Fibroblast of peridontal ligament (primary cell): ENCODE data around the gene HPCAL4.
A peak's percentile ranks its signal among the peaks of the same experiment; 100 is the strongest.

Source experiments
- DNase-seq: peaks from one replicate; pipeline ENCODE4 v3.0.0-alpha.2; 2010; ENCODE audit errors: extremely low read depth

Gene HPCAL4

DNA sequence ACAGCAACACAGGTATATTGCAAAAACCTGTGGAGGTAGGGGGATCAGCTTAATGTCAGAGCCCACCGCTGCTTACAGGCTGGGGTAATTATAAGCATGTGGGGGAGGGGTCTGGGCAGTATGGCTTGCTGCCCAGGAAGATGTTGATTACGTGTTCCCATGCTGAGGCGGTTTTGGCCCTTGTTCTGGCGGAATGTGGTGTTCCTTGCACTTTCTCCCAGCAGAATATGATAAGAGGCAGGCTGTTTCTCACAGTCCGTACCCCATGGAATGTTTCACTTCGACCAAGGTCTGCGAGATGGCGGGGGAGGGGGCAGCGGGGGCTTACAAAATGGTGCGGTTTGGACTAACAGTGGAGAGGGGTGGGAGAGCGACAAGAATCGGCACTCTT, 9.8 kb upstream of the HPCAL4 start:
- peak; percentile 47 for DNase-seq

GRCh38 chr1:39700348-39700747, 9.1 kb upstream of the HPCAL4 start:
- no peak for DNase-seq

- DNase-seq, result no peak
Observed at GRCh38 chr1:39699419-39699818, 8.2 kb upstream of the HPCAL4 start.

DNA sequence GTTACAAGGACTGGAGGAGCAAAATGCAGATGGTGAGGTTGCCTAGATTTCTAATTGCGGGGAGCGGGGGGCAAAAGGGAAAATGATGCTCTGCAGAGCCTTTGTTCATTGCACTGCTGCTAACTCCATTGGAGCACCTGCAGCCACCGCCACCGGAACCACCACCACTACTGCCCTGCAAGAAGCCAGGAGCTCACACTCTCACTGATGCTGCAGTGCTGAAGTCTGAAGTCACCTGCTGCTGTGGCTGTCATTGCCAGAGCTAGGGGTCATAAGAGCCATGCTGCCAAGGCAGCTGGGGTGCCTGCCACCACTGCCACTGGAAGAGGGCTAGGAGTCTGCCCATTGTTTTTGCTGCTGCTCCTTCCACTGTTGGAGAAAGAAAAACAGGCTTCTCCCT, 7.3 kb upstream of the HPCAL4 start:
- no peak for DNase-seq

DNA sequence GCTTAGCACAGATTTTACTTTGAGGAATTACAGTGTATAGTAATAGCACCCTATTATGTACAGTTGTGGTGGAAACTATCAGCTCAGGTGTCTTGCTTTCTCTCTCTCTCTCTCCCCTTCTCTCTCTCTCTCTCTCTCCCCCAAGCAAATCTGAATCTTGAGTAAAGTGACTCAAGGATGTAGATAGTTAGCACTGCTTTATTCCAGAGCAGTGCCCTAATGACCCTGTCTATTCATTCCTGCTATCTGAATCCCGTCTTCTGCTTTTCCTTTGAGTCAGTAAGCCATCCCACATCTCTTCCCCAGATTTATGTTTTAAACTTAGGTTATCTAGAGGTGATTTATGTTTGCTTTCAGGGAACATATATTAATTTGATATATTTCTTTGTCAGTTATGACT, 5.2 kb upstream of the HPCAL4 start:
- DNase-seq, result no peak

DNA sequence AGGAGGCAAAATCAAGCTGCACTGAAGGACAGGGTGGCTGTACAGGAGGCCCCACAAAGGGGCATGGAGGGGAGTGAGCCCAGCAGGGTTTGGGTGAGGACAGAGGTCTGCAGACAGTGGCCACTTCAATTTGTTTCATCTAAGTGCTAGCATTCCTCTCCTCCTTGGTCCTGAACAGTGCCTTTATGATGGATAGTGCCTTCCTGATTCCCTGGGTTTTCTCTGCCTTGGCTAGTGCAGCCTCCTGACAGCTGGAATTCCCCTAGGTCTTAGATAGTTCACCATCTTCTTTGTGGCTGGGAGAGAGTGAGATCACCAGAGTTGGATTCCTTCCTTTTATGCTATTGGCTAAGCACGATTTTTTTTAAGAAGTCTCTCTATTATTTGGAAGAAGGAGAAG, 3.8 kb upstream of the HPCAL4 start:
- no peak for DNase-seq

- DNase-seq, result no peak
Observed at GRCh38 chr1:39694026-39694425, 2.8 kb upstream of the HPCAL4 start.

- no peak for DNase-seq
Observed at GRCh38 chr1:39692152-39693074, 1.2 kb upstream of the HPCAL4 start.

- DNase-seq, result no peak
Observed at GRCh38 chr1:39690794-39691382, 345 bp downstream of the HPCAL4 start.

DNA sequence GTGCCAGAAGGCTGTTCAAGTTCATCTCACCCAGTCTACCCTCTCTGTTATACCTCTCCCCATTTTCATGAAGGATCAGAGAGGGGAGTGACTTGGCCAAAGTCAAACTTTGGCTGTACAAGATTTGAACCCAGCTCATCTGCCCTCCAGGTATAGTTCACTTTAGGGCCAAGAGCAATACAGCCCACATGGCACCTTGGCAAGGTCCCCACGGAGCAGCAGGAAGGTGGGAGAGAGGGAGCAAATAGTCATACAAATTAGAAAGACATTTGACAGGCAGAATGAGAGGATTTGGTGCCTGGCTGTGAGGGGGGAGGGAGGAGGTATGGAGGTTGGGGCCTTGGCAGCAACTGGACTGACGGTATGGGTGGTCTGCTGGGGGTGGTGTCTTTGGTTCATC, 1.0 kb downstream of the HPCAL4 start:
- no peak for DNase-seq

DNA sequence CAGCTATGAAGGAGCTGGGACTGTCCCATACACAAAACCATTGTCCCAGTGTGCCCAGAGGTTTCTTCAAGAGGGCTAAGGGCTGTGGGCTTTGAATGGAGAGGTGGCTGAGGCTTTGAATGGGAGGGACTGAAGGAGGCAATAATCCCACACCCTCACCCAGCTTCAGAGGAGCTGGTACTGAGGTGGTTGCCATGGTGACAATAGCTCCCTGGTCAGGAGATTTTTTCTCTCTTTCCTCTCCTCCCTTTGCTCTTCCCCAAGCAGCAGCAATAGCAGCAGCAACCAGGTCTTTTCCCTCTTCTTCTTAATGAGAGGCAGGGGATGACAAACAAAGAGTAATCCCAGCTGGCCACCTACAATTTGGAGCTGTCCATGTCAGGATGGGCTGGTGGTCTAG, 1.6 kb downstream of the HPCAL4 start:
- no peak for DNase-seq

- no peak for DNase-seq
Observed at GRCh38 chr1:39689214-39689613, 2.0 kb downstream of the HPCAL4 start.

- DNase-seq, result no peak
Observed at GRCh38 chr1:39688706-39689105, 2.5 kb downstream of the HPCAL4 start.

DNA sequence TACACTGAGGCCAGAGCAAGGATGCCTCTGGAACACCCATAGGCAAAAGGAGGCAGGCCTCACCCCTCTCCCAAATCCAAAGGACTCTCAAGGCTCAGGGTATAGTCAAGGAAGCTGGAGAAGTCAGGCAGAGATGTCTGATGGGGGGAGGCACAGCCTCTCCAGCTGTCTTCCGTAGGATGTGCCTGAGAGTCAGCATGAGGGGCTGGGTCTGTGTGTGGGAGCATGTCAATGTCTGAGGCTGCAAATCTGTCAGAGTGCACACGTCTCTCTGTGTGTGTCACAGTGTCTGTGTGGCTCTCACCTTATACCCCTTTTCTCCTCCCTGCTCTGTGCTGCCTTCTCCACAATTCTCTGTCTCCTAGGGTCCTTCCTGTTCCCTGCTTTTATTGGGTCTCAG, 4.0 kb downstream of the HPCAL4 start:
- no peak for DNase-seq

DNA sequence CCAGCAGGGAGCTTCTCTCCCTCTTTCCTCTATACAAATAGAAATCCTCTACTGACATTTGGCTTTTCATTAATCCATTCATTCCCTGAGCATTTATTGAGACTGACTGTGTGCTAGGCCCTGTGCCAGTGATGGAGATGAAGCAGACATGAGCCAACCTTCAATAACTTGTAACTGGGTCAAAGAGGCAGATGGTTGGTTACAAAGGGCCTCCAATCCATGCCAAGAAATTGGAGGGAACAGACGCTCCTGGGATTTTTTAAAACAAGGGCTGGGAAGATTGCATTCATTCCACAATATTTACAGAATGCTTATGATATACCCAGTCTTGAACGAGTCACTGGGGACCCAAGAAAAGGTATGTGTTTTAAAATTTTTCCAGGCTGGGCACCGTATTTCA, 6.2 kb downstream of the HPCAL4 start:
- no peak for DNase-seq

GRCh38 chr1:39684313-39684664, 6.9 kb downstream of the HPCAL4 start:
- no peak for DNase-seq

DNA sequence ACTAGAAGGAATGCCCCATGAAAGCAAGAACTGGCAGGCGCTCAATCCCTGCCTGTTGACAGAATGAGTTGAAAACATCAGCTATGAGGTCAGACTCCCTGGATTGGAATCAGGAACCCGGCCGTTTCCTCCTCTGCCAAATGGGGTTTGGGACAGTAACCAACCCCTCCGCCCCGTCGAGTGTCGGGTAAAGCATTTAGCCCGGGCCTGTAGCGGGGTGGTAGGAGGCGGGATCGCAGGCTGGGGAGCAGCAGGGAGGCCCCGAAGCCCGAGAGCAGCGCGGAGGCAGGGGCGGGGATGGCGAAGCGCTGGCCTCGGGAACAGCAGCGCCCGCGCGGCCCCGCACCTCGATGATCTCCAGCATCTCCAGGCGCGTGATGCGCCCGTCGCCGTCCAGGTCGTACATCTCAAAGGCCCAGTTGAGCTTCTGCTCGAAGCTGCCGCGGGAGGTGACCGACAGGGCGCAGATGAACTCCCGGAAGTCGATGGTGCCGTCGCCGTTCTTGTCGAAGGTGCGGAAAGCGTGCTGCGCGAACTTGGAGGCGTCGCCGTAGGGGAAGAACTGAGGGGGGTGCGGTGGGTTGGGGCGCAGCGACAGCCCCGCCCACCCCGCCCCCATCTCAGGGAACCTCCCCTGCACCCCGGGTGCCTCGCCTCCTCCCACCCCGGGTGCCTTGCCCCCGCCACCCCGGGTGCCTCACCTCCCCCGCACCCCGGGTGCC, 7.5 kb downstream of the HPCAL4 start:
- DNase-seq, result no peak

GRCh38 chr1:39681999-39682398, 9.2 kb downstream of the HPCAL4 start:
- DNase-seq, result no peak

- no peak for DNase-seq
Observed at GRCh38 chr1:39681294-39681693, 9.9 kb downstream of the HPCAL4 start.

GRCh38 chr1:39680751-39681150, 10.5 kb downstream of the HPCAL4 start:
- no peak for DNase-seq

DNA sequence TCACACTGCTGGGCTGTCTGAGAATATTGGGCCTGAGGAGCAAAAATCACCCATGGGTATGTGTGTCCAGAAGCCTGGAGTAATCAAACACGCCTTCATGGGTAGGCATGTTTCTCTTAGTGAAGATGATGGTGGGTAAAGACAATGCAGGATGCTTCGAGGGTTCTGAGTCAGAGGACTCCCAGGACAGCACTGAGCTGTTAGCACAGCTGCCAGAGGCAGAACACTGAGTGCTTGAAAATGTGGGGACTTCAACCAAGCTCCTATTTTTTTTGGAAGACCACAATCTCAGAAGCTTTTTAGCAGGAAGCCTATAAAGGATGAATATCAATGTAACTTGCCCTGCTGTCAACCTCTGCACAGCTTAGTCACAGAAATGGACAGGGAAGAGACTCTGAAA, 11.4 kb downstream of the HPCAL4 start:
- DNase-seq, result no peak

DNA sequence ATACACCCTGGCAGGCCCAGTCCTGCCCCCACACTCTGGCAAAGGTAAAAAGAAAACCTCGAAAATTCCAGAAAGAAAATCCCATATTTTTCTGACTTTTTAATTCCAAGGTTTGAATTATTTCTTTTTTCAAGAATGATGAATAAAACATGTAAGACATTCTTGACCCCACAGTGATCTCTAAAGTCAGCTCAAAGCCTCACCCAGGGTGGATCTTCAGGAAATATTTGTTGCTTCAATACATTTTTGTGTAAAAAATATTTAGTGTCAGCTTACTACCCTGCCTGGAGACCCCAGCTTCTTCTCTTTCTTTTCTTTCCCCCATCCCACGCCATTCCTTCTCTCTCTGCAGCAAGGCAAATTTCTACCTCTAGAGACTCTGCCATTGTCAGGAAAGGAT, 12.3 kb downstream of the HPCAL4 start:
- no peak for DNase-seq

GRCh38 chr1:39677645-39678044, 13.6 kb downstream of the HPCAL4 start:
- DNase-seq, result no peak
